ENCODE data around the gene LYPD6B. TPM values are rescaled to one million over a fixed set of nuclear protein-coding genes. Genes with fewer than 3 reads are reported as not detected.

Gene LYPD6B
- total and polyA plus RNA-seq, 8 donors, result 0.79 to 35.8 (median 24.6) TPM

GRCh38 chr2:149058936-149059335 lies 20.4 kb downstream of the LYPD6B start:
- H3K4me1 ChIP-seq, result no peaks in the 10 kb centered on the region
- no peak overlapping the region for H3K27ac ChIP-seq
- TF ChIP-seq CTCF (IDR thresholded peaks at IDR 0.05), result no peak
- H3K9me3 ChIP-seq, result no peaks in the 10 kb centered on the region
- ATAC-seq (no peak), DNase-seq (no peak)
- H3K4me3 ChIP-seq, result no peak overlapping the region
- no peaks in the 10 kb centered on the region for H3K27me3 ChIP-seq
- no peaks in the 10 kb centered on the region for H3K36me3 ChIP-seq
- intact Hi-C loops (cut with DNase I), result no loop called here

GRCh38 chr2:149059822-149060221 lies 21.3 kb downstream of the LYPD6B start:
- Histone ChIP-seq H3K36me3 (no peaks in the 10 kb centered on the region), H3K27ac (no peak overlapping the region), H3K4me1 (no peaks in the 10 kb centered on the region), H3K27me3 (no peaks in the 10 kb centered on the region), H3K9me3 (no peaks in the 10 kb centered on the region), H3K4me3 (no peak overlapping the region)
- DNase-seq (no peak), ATAC-seq (no peak)
- no peak for TF ChIP-seq CTCF (IDR thresholded peaks at IDR 0.05)
- intact Hi-C loops (cut with DNase I), result no loop called here

GRCh38 chr2:149061133-149061745 lies 22.7 kb downstream of the LYPD6B start:
- DNase-seq (no peak), ATAC-seq (no peak)
- TF ChIP-seq CTCF (IDR thresholded peaks at IDR 0.05), result no peak
- Histone ChIP-seq H3K27me3 (no peaks in the 10 kb centered on the region), H3K4me3 (no peak overlapping the region), H3K4me1 (no peaks in the 10 kb centered on the region), H3K27ac (no peak overlapping the region), H3K36me3 (no peaks in the 10 kb centered on the region), H3K9me3 (no peaks in the 10 kb centered on the region)
- intact Hi-C loops (cut with DNase I), result no loop called here

- no peaks in the 10 kb centered on the region for H3K4me1 ChIP-seq
- intact Hi-C loops (cut with DNase I), result no loop called here
- ATAC-seq (no peak), DNase-seq (no peak)
- H3K9me3 ChIP-seq, result no peaks in the 10 kb centered on the region
- H3K27me3 ChIP-seq, result no peaks in the 10 kb centered on the region
- H3K27ac ChIP-seq, result no peak overlapping the region
- no peak overlapping the region for H3K4me3 ChIP-seq
- no peaks in the 10 kb centered on the region for H3K36me3 ChIP-seq
- TF ChIP-seq CTCF (IDR thresholded peaks at IDR 0.05), result no peak
These were observed 24.0 kb downstream of the LYPD6B start for GRCh38 chr2:149062531-149062930.

- Histone ChIP-seq H3K36me3 (no peaks in the 10 kb centered on the region), H3K4me3 (no peak overlapping the region), H3K27ac (no peak overlapping the region), H3K27me3 (no peaks in the 10 kb centered on the region), H3K9me3 (no peaks in the 10 kb centered on the region), H3K4me1 (no peaks in the 10 kb centered on the region)
- ATAC-seq (no peak), DNase-seq (no peak)
- intact Hi-C loops (cut with DNase I), result no loop called here
- no peak for TF ChIP-seq CTCF (IDR thresholded peaks at IDR 0.05)
These were observed 24.7 kb downstream of the LYPD6B start for GRCh38 chr2:149063177-149063576.

Measured in left lung (tissue), 10 donors.